ENCODE results near the gene POC1B.

Gene POC1B

GRCh38 chr12:89493670-89494302 lies 32.1 kb downstream of the POC1B start:
- TF ChIP-seq FOXA1 (IDR thresholded peaks at IDR 0.05) (no peak), PKNOX1 (IDR thresholded peaks at IDR 0.05) (no peak), SP1 (IDR thresholded peaks at IDR 0.05) (no peak), HDGF (IDR thresholded peaks at IDR 0.05; ENCODE audit: borderline replicate concordance) (no peak), ZNF384 (IDR thresholded peaks at IDR 0.05) (no peak), ARNT (IDR thresholded peaks at IDR 0.05) (no peak), ELF4 (IDR thresholded peaks at IDR 0.05) (no peak), L3MBTL2 (conservative IDR thresholded peaks at IDR 0.05) (no peak), BHLHE40 (IDR thresholded peaks at IDR 0.05; ENCODE audit: borderline replicate concordance) (no peak), NFRKB (IDR thresholded peaks at IDR 0.05) (no peak)
- ChIA-PET POLR2A (no interaction called here), CTCF (no interaction called here)
- no peak for DNase-seq (ENCODE audit: extremely low spot score)

- TF ChIP-seq LEF1 (IDR thresholded peaks at IDR 0.05; ENCODE audit: borderline replicate concordance), result no peak
- no peak for TF ChIP-seq ARNT (IDR thresholded peaks at IDR 0.05)
- TF ChIP-seq BHLHE40 (IDR thresholded peaks at IDR 0.05; ENCODE audit: borderline replicate concordance), result no peak
- TF ChIP-seq SP1 (IDR thresholded peaks at IDR 0.05), result no peak
- no peak for TF ChIP-seq ZNF384 (IDR thresholded peaks at IDR 0.05)
- TF ChIP-seq FOXA1 (IDR thresholded peaks at IDR 0.05), result no peak
- no peak for TF ChIP-seq PKNOX1 (IDR thresholded peaks at IDR 0.05)
- no peak for TF ChIP-seq ELF4 (IDR thresholded peaks at IDR 0.05)
- TF ChIP-seq SUZ12 (IDR thresholded peaks at IDR 0.05), result no peak
- no peak for TF ChIP-seq CTBP1 (IDR thresholded peaks at IDR 0.05; ENCODE audit: borderline replicate concordance)
- no peak for TF ChIP-seq TARDBP (IDR thresholded peaks at IDR 0.05)
- no peak for TF ChIP-seq HDGF (IDR thresholded peaks at IDR 0.05; ENCODE audit: borderline replicate concordance)
- no peak for TF ChIP-seq L3MBTL2 (conservative IDR thresholded peaks at IDR 0.05)
- TF ChIP-seq FOXK2 (IDR thresholded peaks at IDR 0.05), result no peak
- no peak for TF ChIP-seq NFRKB (IDR thresholded peaks at IDR 0.05)
- no peak for TF ChIP-seq FOXM1 (IDR thresholded peaks at IDR 0.05; ENCODE audit: borderline replicate concordance)
- ChIA-PET POLR2A (no interaction called here), CTCF (interaction anchor here (0.6 kb wide), 1 partner anchor 939 kb away, joined by 4 read pairs; no protein-coding TSS in a partner anchor)
- DNase-seq (ENCODE audit: extremely low spot score), result no peak
Measured at GRCh38 chr12:89492883-89493282, 33.0 kb downstream of the POC1B start.

- no peak for DNase-seq (ENCODE audit: extremely low spot score)
- ChIA-PET POLR2A (no interaction called here), CTCF (no interaction called here)
- TF ChIP-seq LEF1 (IDR thresholded peaks at IDR 0.05; ENCODE audit: borderline replicate concordance) (no peak), ZNF384 (IDR thresholded peaks at IDR 0.05) (no peak)
Measured at GRCh38 chr12:89490922-89491321, 34.9 kb downstream of the POC1B start.

- POLR2A ChIA-PET, result no interaction called here
- CTCF ChIA-PET, result no interaction called here
- TF ChIP-seq ZNF384 (IDR thresholded peaks at IDR 0.05), result no peak
- no peak for TF ChIP-seq HDGF (IDR thresholded peaks at IDR 0.05; ENCODE audit: borderline replicate concordance)
- TF ChIP-seq FOXK2 (IDR thresholded peaks at IDR 0.05), result no peak
- TF ChIP-seq SUZ12 (IDR thresholded peaks at IDR 0.05), result no peak
- TF ChIP-seq BHLHE40 (IDR thresholded peaks at IDR 0.05; ENCODE audit: borderline replicate concordance), result no peak
- TF ChIP-seq CTBP1 (IDR thresholded peaks at IDR 0.05; ENCODE audit: borderline replicate concordance), result no peak
- TF ChIP-seq FOXM1 (IDR thresholded peaks at IDR 0.05; ENCODE audit: borderline replicate concordance), result no peak
- TF ChIP-seq SP1 (IDR thresholded peaks at IDR 0.05), result no peak
- no peak for TF ChIP-seq ELF4 (IDR thresholded peaks at IDR 0.05)
- TF ChIP-seq PKNOX1 (IDR thresholded peaks at IDR 0.05), result no peak
- no peak for TF ChIP-seq TARDBP (IDR thresholded peaks at IDR 0.05)
- no peak for TF ChIP-seq L3MBTL2 (conservative IDR thresholded peaks at IDR 0.05)
- TF ChIP-seq FOXA1 (IDR thresholded peaks at IDR 0.05), result no peak
- no peak for TF ChIP-seq NFRKB (IDR thresholded peaks at IDR 0.05)
- TF ChIP-seq LEF1 (IDR thresholded peaks at IDR 0.05; ENCODE audit: borderline replicate concordance), result no peak
- no peak for TF ChIP-seq ARNT (IDR thresholded peaks at IDR 0.05)
Measured at GRCh38 chr12:89486264-89486663, 39.6 kb downstream of the POC1B start.

GRCh38 chr12:89484470-89484869 lies 41.4 kb downstream of the POC1B start:
- no peak for TF ChIP-seq TARDBP (IDR thresholded peaks at IDR 0.05)
- no peak for TF ChIP-seq LEF1 (IDR thresholded peaks at IDR 0.05; ENCODE audit: borderline replicate concordance)
- no peak for TF ChIP-seq SP1 (IDR thresholded peaks at IDR 0.05)
- TF ChIP-seq L3MBTL2 (conservative IDR thresholded peaks at IDR 0.05), result no peak
- TF ChIP-seq ZNF384 (IDR thresholded peaks at IDR 0.05), result no peak
- TF ChIP-seq FOXK2 (IDR thresholded peaks at IDR 0.05), result no peak
- TF ChIP-seq HDGF (IDR thresholded peaks at IDR 0.05; ENCODE audit: borderline replicate concordance), result no peak
- TF ChIP-seq BHLHE40 (IDR thresholded peaks at IDR 0.05; ENCODE audit: borderline replicate concordance), result no peak
- no peak for TF ChIP-seq FOXA1 (IDR thresholded peaks at IDR 0.05)
- TF ChIP-seq FOXM1 (IDR thresholded peaks at IDR 0.05; ENCODE audit: borderline replicate concordance), result no peak
- no peak for TF ChIP-seq ARNT (IDR thresholded peaks at IDR 0.05)
- DNase-seq (ENCODE audit: extremely low spot score), result no peak
- ChIA-PET CTCF (no interaction called here), POLR2A (no interaction called here)

More at GRCh38 chr12:89486264-89486663, 39.6 kb downstream of the POC1B start:
- no peak for DNase-seq (ENCODE audit: extremely low spot score)

- no peak for DNase-seq (ENCODE audit: extremely low spot score)
- ChIA-PET POLR2A (no interaction called here), CTCF (no interaction called here)
- TF ChIP-seq FOXM1 (IDR thresholded peaks at IDR 0.05; ENCODE audit: borderline replicate concordance) (no peak), NFRKB (IDR thresholded peaks at IDR 0.05) (no peak), FOXA1 (IDR thresholded peaks at IDR 0.05) (no peak), BHLHE40 (IDR thresholded peaks at IDR 0.05; ENCODE audit: borderline replicate concordance) (no peak)
Measured at GRCh38 chr12:89481213-89481914, 44.5 kb downstream of the POC1B start.
